SK-N-MC (cell line): Measurements from ENCODE around the gene PCDHB2.

Experiments used
- EZH2 ChIP-seq: fragments of 200-600 bp; sonication (generic); IDR thresholded peaks from one replicate; pipeline ENCODE4 v1.6.1; 2017; ENCODE audit warnings: antibody characterized with exemption
- POLR2AphosphoS5 ChIP-seq: IDR thresholded peaks from 2 replicates; pipeline ENCODE4 v1.6.1; 2012; ENCODE audit warnings: mild to moderate bottlenecking, low read depth, low read length, borderline replicate concordance

DNA sequence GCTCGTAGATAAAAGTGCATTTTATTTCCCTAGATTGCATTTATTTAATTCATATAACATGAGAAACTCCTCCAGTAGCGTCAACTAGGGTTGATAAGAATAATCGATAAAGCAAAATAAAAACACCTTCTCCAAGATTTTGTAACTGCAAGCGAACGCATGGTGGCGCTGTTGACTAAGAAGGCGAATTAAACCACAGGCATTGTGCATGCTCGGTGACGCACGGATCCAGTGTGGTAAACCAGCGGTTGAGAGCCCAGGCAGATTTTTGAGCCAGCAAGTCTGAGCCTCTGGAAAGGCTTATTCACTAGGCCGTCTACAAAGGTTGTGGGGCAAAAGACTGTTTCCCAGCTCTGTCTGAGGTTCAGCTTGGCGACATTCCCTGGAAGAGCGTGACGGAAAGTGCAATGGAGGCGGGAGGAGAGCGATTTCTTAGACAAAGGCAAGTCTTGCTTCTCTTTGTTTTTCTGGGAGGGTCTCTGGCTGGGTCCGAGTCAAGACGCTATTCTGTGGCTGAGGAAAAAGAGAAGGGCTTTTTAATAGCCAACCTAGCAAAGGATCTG, 5.9 kb downstream of the PCDHB2 start, which contains the start of gene PCDHB3:
- no peak for TF ChIP-seq POLR2AphosphoS5
- no peak for TF ChIP-seq EZH2
